Measurements from ENCODE around the gene OR1M1. TPM values are rescaled to one million over a fixed set of nuclear protein-coding genes. Genes with fewer than 3 reads are reported as not detected.
A peak's percentile ranks its signal among the peaks of the same experiment; 100 is the strongest.
"Not testable (repeated sequence)": the region's sequence is repeated elsewhere in the genome, so short reads cannot be mapped to it uniquely, and the experiment has no call there.

OR1M1 gene
- not detected in 2 replicates for total RNA-seq

GRCh38 chr19:9086761-9087160 lies at the start of gene OR1M1:
Gene OR1M1, plus strand, starts transcription at chr19:9087061. Its CDS starts 6,184 bp downstream, at chr19:9093245.
- DNase-seq (ENCODE audit: low read depth): no peak

GRCh38 chr19:9037400-9038062 lies 49.3 kb upstream of the OR1M1 start:
- no peak for DNase-seq (ENCODE audit: low read depth)

DNA sequence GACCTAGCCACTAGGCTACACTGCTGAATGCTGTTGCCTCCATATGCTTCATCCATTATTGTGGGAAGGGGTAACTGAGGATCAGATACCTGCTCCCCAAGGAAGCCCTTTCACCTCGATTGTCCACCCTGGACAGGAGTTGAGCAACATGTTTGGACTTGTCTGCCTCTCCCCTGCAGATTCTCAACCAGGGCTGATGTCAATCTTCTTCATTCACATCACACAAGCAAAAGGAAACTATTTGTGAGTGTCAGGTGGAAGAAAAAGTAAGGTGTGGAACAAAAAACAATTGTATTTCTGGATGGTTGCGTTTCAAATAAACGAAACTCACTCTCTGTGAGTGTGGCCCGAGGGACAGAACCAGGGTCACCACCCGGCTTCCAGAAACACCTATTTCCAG lies 47.1 kb upstream of the OR1M1 start:
- DNase-seq (ENCODE audit: low read depth): peak; percentile 16

- DNase-seq (ENCODE audit: low read depth): no peak
Observed at GRCh38 chr19:9040131-9040530, 46.7 kb upstream of the OR1M1 start.

DNA sequence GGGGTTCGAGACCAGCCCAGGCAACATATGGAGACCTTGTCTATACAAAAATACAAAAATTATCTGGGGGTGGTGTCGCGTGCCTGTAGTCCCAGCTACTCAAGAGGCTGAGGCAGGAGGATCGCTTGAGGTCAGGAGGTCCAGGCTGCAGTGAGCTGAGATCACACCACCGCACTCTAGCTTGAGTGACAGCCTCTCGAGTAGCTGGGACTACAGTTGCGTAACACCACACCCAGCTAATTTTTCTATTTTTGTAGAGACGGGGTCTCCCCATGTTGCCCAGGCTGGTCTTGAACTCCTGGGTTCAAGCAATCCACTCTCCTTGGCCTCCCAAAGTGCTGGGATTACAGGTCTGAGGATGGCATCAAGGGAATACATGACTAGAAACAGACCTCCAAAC lies 45.8 kb upstream of the OR1M1 start:
- DNase-seq (ENCODE audit: low read depth): no peak

DNA sequence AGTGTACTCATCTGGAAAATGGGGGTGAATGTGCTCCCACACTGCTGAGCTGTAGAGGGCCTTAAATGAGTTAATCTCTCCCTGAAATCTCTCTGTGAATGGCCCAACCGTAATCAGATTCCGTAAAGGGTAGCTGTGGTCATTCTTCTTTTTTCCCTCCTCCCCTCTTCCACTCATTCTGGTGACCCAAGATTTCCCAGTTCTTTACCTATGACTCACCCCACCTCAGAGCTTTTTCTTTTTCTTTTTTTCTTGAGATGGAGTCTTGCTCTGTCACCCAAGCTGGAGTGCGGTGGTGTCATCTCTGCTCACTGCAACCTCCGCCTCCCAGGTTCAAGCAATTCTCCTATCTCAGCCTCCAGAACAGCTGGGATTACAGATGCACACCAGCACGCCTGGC lies 43.3 kb upstream of the OR1M1 start:
- peak; percentile 18 for DNase-seq (ENCODE audit: low read depth)

DNA sequence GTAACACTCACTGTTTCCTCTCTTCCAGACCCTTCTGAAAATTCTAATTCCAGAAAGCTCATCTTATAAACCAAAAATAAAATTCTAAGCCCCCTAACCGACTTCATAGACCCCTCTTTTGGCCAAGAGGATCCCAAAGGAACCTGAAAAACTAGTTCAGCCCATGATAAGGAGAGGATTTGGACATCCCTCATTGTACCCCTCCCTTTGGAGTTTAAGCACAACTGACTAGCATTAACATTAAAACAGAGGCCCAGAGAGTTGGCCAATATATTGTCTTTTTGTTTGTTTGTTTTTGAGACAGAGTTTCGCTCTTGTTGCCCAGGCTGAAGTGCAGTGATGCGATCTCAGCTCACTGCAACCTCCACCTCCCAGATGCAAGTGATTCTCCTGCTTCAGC lies 42.4 kb upstream of the OR1M1 start:
- no peak for DNase-seq (ENCODE audit: low read depth)

DNA sequence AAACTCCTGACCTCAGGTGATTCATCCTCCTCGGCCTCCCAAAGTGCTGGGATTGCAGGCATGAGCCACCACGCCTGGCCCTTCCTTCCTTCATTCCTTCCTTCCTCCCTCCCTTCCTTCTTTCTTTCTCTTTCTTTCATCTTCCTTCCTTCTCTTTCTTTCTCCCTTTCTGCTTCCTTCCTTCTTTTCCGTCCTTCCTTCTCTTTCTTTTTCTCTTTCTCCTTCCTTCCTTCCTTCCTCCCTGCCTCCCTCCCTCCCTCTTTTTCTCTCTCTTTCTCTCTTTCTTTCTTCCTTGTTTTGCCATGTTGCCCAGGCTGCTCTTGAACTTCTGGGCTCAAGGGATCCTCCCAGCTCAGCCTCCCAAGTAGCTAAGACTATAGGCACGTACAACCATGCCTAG lies 40.2 kb upstream of the OR1M1 start:
- DNase-seq (ENCODE audit: low read depth): no peak

- no peak for DNase-seq (ENCODE audit: low read depth)
Observed at GRCh38 chr19:9052894-9053293, 34.0 kb upstream of the OR1M1 start.

- not testable (repeated sequence) for DNase-seq (ENCODE audit: low read depth)
Observed at GRCh38 chr19:9053674-9054073, 33.2 kb upstream of the OR1M1 start.

DNA sequence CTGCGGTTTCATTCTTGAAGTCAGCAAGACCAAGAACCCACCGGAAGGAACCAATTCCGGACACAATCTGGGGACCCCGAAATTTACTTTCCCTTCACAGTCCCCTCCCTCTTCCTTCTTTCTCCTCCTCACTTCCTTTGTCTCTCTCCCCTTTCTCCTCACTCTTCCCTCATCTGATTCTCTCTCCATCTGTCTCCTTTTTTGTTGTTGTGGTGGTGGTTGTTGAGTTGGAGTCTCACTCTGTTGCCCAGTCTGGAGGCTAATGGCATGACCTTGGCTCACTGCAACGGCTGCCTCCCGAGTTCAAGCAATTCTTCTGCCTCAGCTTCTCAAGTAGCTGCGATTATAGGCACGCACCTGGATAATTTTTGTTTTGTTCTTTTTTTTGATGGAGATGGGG lies 32.7 kb upstream of the OR1M1 start:
- no peak for DNase-seq (ENCODE audit: low read depth)

- no peak for DNase-seq (ENCODE audit: low read depth)
Observed at GRCh38 chr19:9054765-9055164, 32.1 kb upstream of the OR1M1 start.

DNA sequence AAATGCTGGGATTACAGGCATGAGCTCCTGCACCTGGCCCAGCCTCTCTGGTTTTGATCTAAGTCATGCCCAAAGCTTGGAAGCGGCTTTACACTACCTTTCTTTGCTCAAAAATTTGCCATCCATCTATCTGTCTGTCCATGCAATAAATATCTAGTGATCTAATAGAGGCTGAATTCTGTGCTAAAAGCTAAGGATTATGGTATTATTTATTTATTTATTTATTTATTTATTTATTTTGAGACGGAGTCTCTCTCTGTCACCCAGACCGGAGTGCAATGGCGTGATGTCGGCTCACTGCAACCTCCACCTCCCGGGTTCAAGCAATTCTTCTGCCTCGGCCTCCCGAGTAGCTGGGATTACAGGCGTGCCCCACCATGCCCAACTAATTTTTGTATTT lies 30.7 kb upstream of the OR1M1 start:
- not testable (repeated sequence) for DNase-seq (ENCODE audit: low read depth)

GRCh38 chr19:9057505-9058258 lies 29.2 kb upstream of the OR1M1 start:
- no peak for DNase-seq (ENCODE audit: low read depth)

GRCh38 chr19:9058905-9059667 lies 27.8 kb upstream of the OR1M1 start:
- DNase-seq (ENCODE audit: low read depth): peak; percentile 52

DNA sequence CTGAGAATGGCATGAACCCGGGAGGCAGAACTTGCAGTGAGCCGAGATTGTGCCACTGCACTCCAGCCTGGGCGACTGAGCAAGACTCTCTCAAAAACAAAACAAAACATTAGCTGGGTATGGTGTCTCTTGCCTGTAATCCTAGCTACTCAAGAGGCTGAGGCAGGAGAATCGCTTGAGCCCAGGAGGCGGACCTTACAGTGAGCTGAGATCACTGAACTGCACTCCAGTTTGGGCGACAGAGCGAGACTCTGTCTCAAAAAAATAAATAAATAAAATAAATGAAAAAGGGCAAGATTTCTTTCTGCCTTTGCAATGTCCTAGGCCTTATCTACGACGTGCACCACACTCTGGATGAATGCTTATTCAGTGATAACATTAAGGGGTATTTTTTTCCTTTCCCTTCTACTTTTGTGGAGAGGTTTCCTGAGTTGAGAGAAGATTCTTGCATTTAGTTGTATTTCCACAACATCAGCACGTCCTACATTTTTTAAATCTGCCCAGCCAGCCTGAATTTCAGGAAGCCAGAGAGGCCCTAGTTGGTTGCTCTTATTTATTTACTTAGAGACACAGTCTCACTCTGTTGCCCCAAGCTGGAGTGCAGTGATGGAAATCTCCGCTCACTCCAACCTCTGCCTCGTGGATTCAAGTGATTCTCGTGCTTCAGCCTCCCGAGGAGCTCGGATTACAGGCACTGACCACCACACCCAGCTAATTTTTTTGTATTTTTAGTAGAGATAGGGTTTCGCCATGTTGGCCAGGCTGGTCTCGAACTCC lies 26.1 kb upstream of the OR1M1 start:
- DNase-seq (ENCODE audit: low read depth): no peak

GRCh38 chr19:9061879-9062278 lies 25.0 kb upstream of the OR1M1 start:
- DNase-seq (ENCODE audit: low read depth): no peak

GRCh38 chr19:9065457-9066014 lies 21.3 kb upstream of the OR1M1 start:
- no peak for DNase-seq (ENCODE audit: low read depth)

- DNase-seq (ENCODE audit: low read depth): peak; percentile 19
Observed at GRCh38 chr19:9070066-9070465, 16.8 kb upstream of the OR1M1 start.

GRCh38 chr19:9071720-9072119 lies 15.1 kb upstream of the OR1M1 start:
- not testable (repeated sequence) for DNase-seq (ENCODE audit: low read depth)

- DNase-seq (ENCODE audit: low read depth): no peak
Observed at GRCh38 chr19:9073806-9074205, 13.1 kb upstream of the OR1M1 start.
